Kidney (tissue), 14 donors: ENCODE results near the gene CWH43. TPM values are rescaled to one million over a fixed set of nuclear protein-coding genes. Genes with fewer than 3 reads are reported as not detected.
"Not testable (repeated sequence)": the region's sequence is repeated elsewhere in the genome, so short reads cannot be mapped to it uniquely, and the experiment has no call there.

Experiments
- DNase-seq, 5 donors: peaks; one replicate each; pipeline ENCODE4 v3.0.0-alpha.2; 2013 to 2020
- FAIRE-seq: peaks from 2 replicates; lab custom pipeline; 2012; peaks lifted over from hg19 to GRCh38; lab: Jason Lieb, UNC
- H3K27ac ChIP-seq, 2 donors: one replicate each; pipeline ENCODE4 v1.7.0; 2013; ENCODE audit warnings: low read depth in 2 of 2, low read length in 2 of 2, inconsistent platforms in 1 of 2
- H3K27me3 ChIP-seq: one replicate; pipeline ENCODE4 v1.7.1; 2013; ENCODE audit warnings: low read length, inconsistent platforms; ENCODE audit not compliant: control insufficient read depth, insufficient read depth
- H3K36me3 ChIP-seq, 3 donors: one replicate each; pipeline versions ENCODE4 v1.7.0 to v1.7.1; 2013; ENCODE audit warnings: low read length in 3 of 3, control low read depth in 1 of 3, inconsistent platforms in 1 of 3; ENCODE audit not compliant: insufficient read depth in 3 of 3, control insufficient read depth in 2 of 3
- H3K4me1 ChIP-seq, 3 donors: one replicate each; pipeline versions ENCODE4 v1.7.0 to v1.7.1; 2013; ENCODE audit warnings: low read length in 3 of 3, inconsistent platforms in 1 of 3, low read depth in 1 of 3; ENCODE audit not compliant: control insufficient read depth in 2 of 3, insufficient read depth in 2 of 3
- H3K4me3 ChIP-seq, 3 donors: one replicate each; pipeline versions ENCODE4 v1.7.0 to v1.8.1; 2013; ENCODE audit warnings: low read length in 3 of 3, control low read depth in 1 of 3, inconsistent platforms in 1 of 3
- H3K9ac ChIP-seq, 3 donors: one replicate each; pipeline versions ENCODE4 v1.7.0 to v1.7.1; 2013; ENCODE audit warnings: low read length in 3 of 3, control low read depth in 1 of 3, inconsistent platforms in 1 of 3
- H3K9me3 ChIP-seq, 3 donors: one replicate each; pipeline versions ENCODE4 v1.7.0 to v1.7.1; 2013; ENCODE audit warnings: low read length in 3 of 3, control low read depth in 1 of 3, inconsistent platforms in 1 of 3; ENCODE audit not compliant: control insufficient read depth in 2 of 3, insufficient read depth in 1 of 3
- CTCF ChIP-seq: IDR thresholded peaks from 3 replicates; pipeline ENCODE4 v1.5.1; 2012; ENCODE audit warnings: mild to moderate bottlenecking, moderate library complexity, borderline replicate concordance; ENCODE audit not compliant: insufficient read depth; ENCODE audit errors: extremely low read depth
- intact Hi-C: fragments of 100-400 bp; cut with DNase I; formaldehyde crosslinking; loops from one replicate; pipeline ENCODE4 v1.11.1; 2022
- polyA plus RNA-seq: library from polyadenylated mRNA; stranded (reverse); fragments of 350-450 nt; fragmentation: Illumina TruSeq; extraction: RNeasy Lipid Tissue Mini Kit (QIAGEN cat#74804); gene quantifications from one replicate; pipeline ENCODE4 v1.2.3, GENCODE V29; 2014; ENCODE audit warnings: low read depth, low replicate concordance; ENCODE audit not compliant: insufficient read depth
- total RNA-seq: library from RNA; stranded (reverse); fragmentation: NEBNext Ultra II Directional; extraction: Animal tissue kit (Norgen Biotek cat#: 25700); gene quantifications from one replicate; pipeline ENCODE4 v1.2.1, GENCODE V29; 2021
- donor health status: control.
- donor health status: control.
- donor health status: control.
- donor health status: control.
- donor health status: control.
- donor health status: DM: yes; HTN: yes; CAD: no.
- donor health status: Normal renal cell carcinoma (clear cell type).

The CWH43 gene
- total and polyA plus RNA-seq, 2 donors from 2014 or later = 2.4 to 15.8 TPM

- H3K27ac ChIP-seq = no peak overlapping the region
- no peak overlapping the region for H3K9ac ChIP-seq
- DNase-seq (no peak), FAIRE-seq (no peak)
- no peaks in the 10 kb centered on the region for H3K36me3 ChIP-seq
- peaks cover 0 to 5% (median 0%) of the 10 kb centered on the region in 3 donors for H3K4me1 ChIP-seq
- no peaks in the 10 kb centered on the region for H3K9me3 ChIP-seq
- no peaks in the 10 kb centered on the region for H3K27me3 ChIP-seq
- no peak overlapping the region for H3K4me3 ChIP-seq
- intact Hi-C loops = no loop called here
- no peak for TF ChIP-seq CTCF
These were observed 36.4 kb upstream of the CWH43 start for GRCh38 chr4:48949518-48950219.

- Histone ChIP-seq H3K4me1 (no peaks in the 10 kb centered on the region), H3K4me3 (no peak overlapping the region), H3K36me3 (no peaks in the 10 kb centered on the region), H3K27me3 (no peaks in the 10 kb centered on the region), H3K9me3 (no peaks in the 10 kb centered on the region), H3K27ac (no peak overlapping the region), H3K9ac (no peak overlapping the region)
- DNase-seq (no peak), FAIRE-seq (no peak)
- intact Hi-C loops = no loop called here
- TF ChIP-seq CTCF = no peak
These were observed 31.8 kb upstream of the CWH43 start for GRCh38 chr4:48954314-48954713.

GRCh38 chr4:48957366-48957765 is 28.7 kb upstream of the CWH43 start:
- H3K9ac ChIP-seq, H3K36me3 ChIP-seq, H3K27me3 ChIP-seq, H3K4me3 ChIP-seq, intact Hi-C loops, FAIRE-seq, H3K27ac ChIP-seq, H3K4me1 ChIP-seq, DNase-seq, H3K9me3 ChIP-seq: not testable (repeated sequence)

DNA sequence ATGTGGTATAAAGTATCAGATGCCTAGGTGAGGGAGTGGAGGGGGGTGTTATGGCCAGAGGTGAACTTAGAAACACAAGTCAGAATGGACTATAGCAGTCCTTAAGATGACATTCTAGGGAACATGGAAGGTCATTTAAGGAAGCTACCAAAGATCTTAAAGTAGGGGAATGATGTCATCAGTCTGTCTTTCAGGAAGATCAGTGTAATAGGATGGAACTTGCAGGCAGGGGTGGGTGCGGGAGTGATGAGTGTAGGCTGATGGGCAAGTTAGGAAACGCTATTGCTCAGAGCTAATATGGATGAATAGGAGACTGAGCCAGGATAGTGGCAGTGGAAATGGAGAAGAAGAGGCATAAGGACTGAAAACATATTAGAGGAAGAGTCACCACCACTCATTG is 27.5 kb upstream of the CWH43 start:
- H3K9me3 ChIP-seq = no peaks in the 10 kb centered on the region
- no peak overlapping the region for H3K9ac ChIP-seq
- no peak overlapping the region for H3K27ac ChIP-seq
- DNase-seq = no peak
- H3K4me3 ChIP-seq = no peak overlapping the region
- TF ChIP-seq CTCF = no peak
- no peaks in the 10 kb centered on the region for H3K27me3 ChIP-seq
- intact Hi-C loops = no loop called here
- H3K36me3 ChIP-seq = no peaks in the 10 kb centered on the region
- no peaks in the 10 kb centered on the region for H3K4me1 ChIP-seq
- FAIRE-seq = no peak
